Measurements from ENCODE around the gene AFG1L.

- no peak for TF ChIP-seq EZH2phosphoT487 (IDR thresholded peaks at IDR 0.05; ENCODE audit: insufficient read depth, low read depth)
- no peak for TF ChIP-seq EZH2 (IDR thresholded peaks at IDR 0.05; ENCODE audit: insufficient read depth, poor library complexity, severe bottlenecking)
These were observed 42.9 kb downstream of the AFG1L start for GRCh38 chr6:108337721-108338120.
